Effector memory CD4-positive, alpha-beta T cell (primary cell): ENCODE results near the gene TNFSF13.

Experiments
- DNase-seq, 3 donors: peaks; one replicate each; pipeline ENCODE4 v3.0.0-alpha.2; 2020
- H3K27ac ChIP-seq: 2 replicates; pipeline ENCODE4 v1.7.0; 2013; ENCODE audit warnings: mild to moderate bottlenecking, low read length, moderate library complexity; ENCODE audit not compliant: insufficient read depth, poor library complexity, severe bottlenecking
- H3K27me3 ChIP-seq: replicated peaks from 2 replicates; pipeline ENCODE4 v1.7.0; 2013; ENCODE audit warnings: mild to moderate bottlenecking, low read length; ENCODE audit not compliant: insufficient read depth, control insufficient read depth, poor library complexity, severe bottlenecking
- H3K36me3 ChIP-seq: 2 replicates; pipeline ENCODE4 v1.7.0; 2013; ENCODE audit warnings: mild to moderate bottlenecking, low read length, moderate library complexity; ENCODE audit not compliant: control insufficient read depth, insufficient read depth
- H3K4me1 ChIP-seq: 2 replicates; pipeline ENCODE4 v1.7.0; 2013; ENCODE audit warnings: low read length, mild to moderate bottlenecking; ENCODE audit not compliant: control insufficient read depth, insufficient read depth, poor library complexity, severe bottlenecking
- H3K4me3 ChIP-seq: 2 replicates; pipeline ENCODE4 v1.7.0; 2013; ENCODE audit warnings: low read length, low read depth, mild to moderate bottlenecking; ENCODE audit not compliant: insufficient read depth, poor library complexity, severe bottlenecking
- H3K9me3 ChIP-seq: 2 replicates; pipeline ENCODE4 v1.7.0; 2013; ENCODE audit warnings: mild to moderate bottlenecking, low read length, moderate library complexity; ENCODE audit not compliant: control insufficient read depth

Gene TNFSF13

GRCh38 chr17:7561028-7561575 lies 2.6 kb downstream of the TNFSF13 start:
- Histone ChIP-seq H3K27me3 (no peaks in the 10 kb centered on the region), H3K9me3 (no peaks in the 10 kb centered on the region), H3K36me3 (peaks cover 30% of the 10 kb centered on the region), H3K27ac (peak overlapping the region; percentile 97), H3K4me1 (peaks cover 19% of the 10 kb centered on the region), H3K4me3 (peak overlapping the region; percentile 92)
- peak; percentile 65 to 79 (median 73) for DNase-seq

GRCh38 chr17:7561589-7562207 lies 3.1 kb downstream of the TNFSF13 start, which contains the start of gene SENP3:
SENP3 (plus strand) TSS chr17:7561919; CDS start chr17:7563077, 1,158 bp downstream.
- Histone ChIP-seq H3K27ac (peak within 1 kb of the TSS; percentile 97), H3K36me3 (peaks cover 30% of the 10 kb centered on the region), H3K9me3 (no peaks in the 10 kb centered on the region), H3K27me3 (no peaks in the 10 kb centered on the region), H3K4me1 (peaks cover 19% of the 10 kb centered on the region), H3K4me3 (peak within 1 kb of the TSS; percentile 92)
- DNase-seq, result peak; percentile 87 to 91 (median 88)

- peaks cover 19% of the 10 kb centered on the region for H3K4me1 ChIP-seq
- peak overlapping the region; percentile 92 for H3K4me3 ChIP-seq
- peak overlapping the region; percentile 97 for H3K27ac ChIP-seq
- H3K27me3 ChIP-seq, result no peaks in the 10 kb centered on the region
- no peak for DNase-seq
- H3K36me3 ChIP-seq, result peaks cover 33% of the 10 kb centered on the region
- H3K9me3 ChIP-seq, result no peaks in the 10 kb centered on the region
These were observed 3.7 kb downstream of the TNFSF13 start for GRCh38 chr17:7562208-7562605.

- Histone ChIP-seq H3K36me3 (peaks cover 33% of the 10 kb centered on the region), H3K27me3 (no peaks in the 10 kb centered on the region), H3K4me1 (peaks cover 16% of the 10 kb centered on the region), H3K4me3 (peak overlapping the region; percentile 92), H3K27ac (peak overlapping the region; percentile 97), H3K9me3 (no peaks in the 10 kb centered on the region)
- DNase-seq, result no peak
These were observed 4.7 kb downstream of the TNFSF13 start for GRCh38 chr17:7563115-7563869.

GRCh38 chr17:7569571-7569970 lies 11.0 kb downstream of the TNFSF13 start:
- H3K4me1 ChIP-seq, result peaks cover 12% of the 10 kb centered on the region
- H3K4me3 ChIP-seq, result no peak overlapping the region
- no peaks in the 10 kb centered on the region for H3K27me3 ChIP-seq
- H3K36me3 ChIP-seq, result peaks cover 50% of the 10 kb centered on the region
- no peaks in the 10 kb centered on the region for H3K9me3 ChIP-seq
- no peak overlapping the region for H3K27ac ChIP-seq
- DNase-seq, result no peak

GRCh38 chr17:7570351-7570750 lies 11.8 kb downstream of the TNFSF13 start:
- Histone ChIP-seq H3K9me3 (no peaks in the 10 kb centered on the region), H3K27me3 (no peaks in the 10 kb centered on the region), H3K4me1 (peaks cover 16% of the 10 kb centered on the region), H3K4me3 (no peak overlapping the region), H3K27ac (no peak overlapping the region), H3K36me3 (peaks cover 50% of the 10 kb centered on the region)
- no peak for DNase-seq

- H3K36me3 ChIP-seq, result peaks cover 56% of the 10 kb centered on the region
- H3K9me3 ChIP-seq, result no peaks in the 10 kb centered on the region
- peaks cover 19% of the 10 kb centered on the region for H3K4me1 ChIP-seq
- DNase-seq, result no peak
- no peaks in the 10 kb centered on the region for H3K27me3 ChIP-seq
- H3K27ac ChIP-seq, result peak overlapping the region; percentile 83
- H3K4me3 ChIP-seq, result peak overlapping the region; percentile 33
These were observed 13.7 kb downstream of the TNFSF13 start for GRCh38 chr17:7572338-7572587.

- H3K27ac ChIP-seq, result peak overlapping the region; percentile 98
- H3K4me1 ChIP-seq, result peaks cover 19% of the 10 kb centered on the region
- H3K27me3 ChIP-seq, result no peaks in the 10 kb centered on the region
- peak overlapping the region; percentile 100 for H3K4me3 ChIP-seq
- no peaks in the 10 kb centered on the region for H3K9me3 ChIP-seq
- DNase-seq, result peak; percentile 100
- H3K36me3 ChIP-seq, result peaks cover 57% of the 10 kb centered on the region
These were observed 14.2 kb downstream of the TNFSF13 start for GRCh38 chr17:7572588-7573323.

- H3K27me3 ChIP-seq, result no peaks in the 10 kb centered on the region
- H3K9me3 ChIP-seq, result no peaks in the 10 kb centered on the region
- peaks cover 19% of the 10 kb centered on the region for H3K4me1 ChIP-seq
- DNase-seq, result peak; percentile 83 to 90 (median 90)
- peak overlapping the region; percentile 98 for H3K27ac ChIP-seq
- H3K4me3 ChIP-seq, result peak overlapping the region; percentile 100
- H3K36me3 ChIP-seq, result peaks cover 61% of the 10 kb centered on the region
These were observed 15.0 kb downstream of the TNFSF13 start for GRCh38 chr17:7573324-7574080.
